SK-N-SH (cell line): ENCODE results near the gene KRTAP3-3. TPM values are rescaled to one million over a fixed set of nuclear protein-coding genes. Genes with fewer than 3 reads are reported as not detected.

Source experiments
- CTCF ChIA-PET: fragments of 300-600, 350-600 bp; formaldehyde crosslinking; extraction: SDS; loops from one replicate; lab custom pipeline; 2021; lab: Yijun Ruan, JAX
- POLR2A ChIA-PET: fragments of 350-600 bp; sonication (Branson Sonifier 250); formaldehyde crosslinking; extraction: SDS; loops from one replicate; lab custom pipeline; 2020; ENCODE audit warnings: antibody characterized with exemption, inconsistent platforms; lab: Yijun Ruan, JAX
- DNase-seq: peaks from one replicate; pipeline ENCODE4 v3.0.0; 2012
- H2AFZ ChIP-seq: fragments of 200-600 bp; sonication (generic); 2 replicates; pipeline ENCODE4 v1.8.1; 2016; ENCODE audit warnings: antibody characterized with exemption, mild to moderate bottlenecking, low read depth
- H3F3A ChIP-seq: fragments of 200-600 bp; sonication (generic); replicated peaks from 2 replicates; pipeline ENCODE3; 2016; ENCODE audit warnings: antibody characterized with exemption, mild to moderate bottlenecking; ENCODE audit not compliant: insufficient read depth
- H3K27ac ChIP-seq, 2 experiments: fragments of 200-500 bp in 1 of 2; fragments of 200-600 bp in 1 of 2; sonication (Bioruptor generic) in 1 of 2; sonication (generic), shearing (Covaris generic) in 1 of 2; 2 replicates each; pipeline versions ENCODE4 v1.5.1 to v1.6.1; 2014 to 2016; ENCODE audit warnings: low read depth in 2 of 2, inconsistent platforms in 1 of 2, low read length in 1 of 2, mild to moderate bottlenecking in 1 of 2, mixed read lengths in 1 of 2
- H3K27me3 ChIP-seq: fragments of 200-600 bp; sonication (generic), shearing (Covaris generic); 2 replicates; pipeline ENCODE4 v1.6.1; 2016; ENCODE audit warnings: mixed run types; ENCODE audit not compliant: insufficient read depth
- H3K36me3 ChIP-seq, 2 experiments: fragments of 200-500 bp in 1 of 2; fragments of 200-600 bp in 1 of 2; sonication (Bioruptor generic) in 1 of 2; sonication (generic) in 1 of 2; replicated peaks in 1 of 2; 2 replicates each; pipeline versions ENCODE3 to v1.5.1; 2014 to 2016; ENCODE audit warnings: low read length in 1 of 2, mild to moderate bottlenecking in 1 of 2; ENCODE audit not compliant: insufficient read depth in 2 of 2, control insufficient read depth in 1 of 2
- H3K4me1 ChIP-seq, 2 experiments: fragments of 200-500 bp in 1 of 2; fragments of 200-600 bp in 1 of 2; sonication (Bioruptor generic) in 1 of 2; sonication (generic), shearing (Covaris generic) in 1 of 2; 2 replicates each; pipeline versions ENCODE4 v1.5.1 to v1.6.1; 2014 to 2016; ENCODE audit warnings: low read depth in 1 of 2, low read length in 1 of 2, mixed run types in 1 of 2; ENCODE audit not compliant: insufficient read depth in 2 of 2, control insufficient read depth in 1 of 2
- H3K4me2 ChIP-seq: fragments of 200-600 bp; sonication (generic), shearing (Covaris generic); 2 replicates; pipeline ENCODE4 v1.6.1; 2017; ENCODE audit warnings: mixed run types
- H3K4me3 ChIP-seq, 2 experiments: fragments of 200-500 bp in 1 of 2; fragments of 200-600 bp in 1 of 2; sonication (Bioruptor generic) in 1 of 2; sonication (generic), shearing (Covaris generic) in 1 of 2; 2 replicates each; pipeline versions ENCODE4 v1.5.1 to v1.8.1; 2014 to 2016; ENCODE audit warnings: low read depth in 2 of 2, inconsistent platforms in 1 of 2, low read length in 1 of 2, mild to moderate bottlenecking in 1 of 2, mixed read lengths in 1 of 2, moderate library complexity in 1 of 2
- H3K79me2 ChIP-seq: fragments of 200-600 bp; sonication (generic); 2 replicates; pipeline ENCODE4 v1.8.1; 2017; ENCODE audit warnings: mild to moderate bottlenecking; ENCODE audit not compliant: insufficient read depth
- H3K9ac ChIP-seq: fragments of 200-600 bp; sonication (generic); 2 replicates; pipeline ENCODE4 v1.6.1; 2017; ENCODE audit warnings: mixed run types
- H3K9me2 ChIP-seq: fragments of 200-600 bp; sonication (generic); 2 replicates; pipeline ENCODE4 v1.6.1; 2017; ENCODE audit warnings: mixed run types
- H3K9me3 ChIP-seq: fragments of 200-600 bp; sonication (generic); 2 replicates; pipeline ENCODE4 v1.6.1; 2017; ENCODE audit warnings: mixed run types, mild to moderate bottlenecking, moderate library complexity
- H4K20me1 ChIP-seq: fragments of 200-600 bp; sonication (generic); 2 replicates; pipeline ENCODE4 v1.6.1; 2017; ENCODE audit warnings: mild to moderate bottlenecking, mixed run types; ENCODE audit not compliant: insufficient read depth
- CHD2 ChIP-seq: fragments of 150-350 bp; IDR thresholded peaks from 2 replicates; pipeline ENCODE4 v1.6.1; 2018; ENCODE audit warnings: low read length; ENCODE audit not compliant: partially characterized antibody
- ELF1 ChIP-seq: IDR thresholded peaks from 2 replicates; pipeline ENCODE4 v1.4.0; 2012
- FOXM1 ChIP-seq: IDR thresholded peaks from 2 replicates; pipeline ENCODE4 v1.4.0; 2012; ENCODE audit warnings: low read depth, mild to moderate bottlenecking
- GABPA ChIP-seq: IDR thresholded peaks from 2 replicates; pipeline ENCODE4 v1.4.0; 2012; ENCODE audit warnings: low read depth, mild to moderate bottlenecking
- GATA2 ChIP-seq: sonication (generic); formaldehyde crosslinking; IDR thresholded peaks from 2 replicates; pipeline ENCODE4 v1.5.0; 2020; ENCODE audit warnings: mild to moderate bottlenecking, missing genetic modification reagents
- RCOR1 ChIP-seq: fragments of 150-350 bp; IDR thresholded peaks from 2 replicates; pipeline ENCODE4 v1.6.1; 2017; ENCODE audit warnings: antibody characterized with exemption, low read length
- RXRA ChIP-seq: IDR thresholded peaks from 2 replicates; pipeline ENCODE4 v1.4.0; 2012; ENCODE audit warnings: low read depth, mild to moderate bottlenecking, borderline replicate concordance
- TCF12 ChIP-seq: IDR thresholded peaks from 2 replicates; pipeline ENCODE4 v1.4.0; 2012
- whole genome bisulfite sequencing: methylation state at CpG from one replicate; pipeline ENCODE4 v1.1.6; 2017; ENCODE audit warnings: low lambda C conversion rate; 5-methylcytosine and 5-hydroxymethylcytosine counted together
- polyA plus RNA-seq, 3 experiments: library from polyadenylated mRNA; depleted of rRNA; stranded (reverse); fragments of >200 nt; gene quantifications; 2 replicates each; pipeline ENCODE4 v1.2.3, GENCODE V29; 2012
- small RNA-seq, 7 experiments: library from RNA; depleted of rRNA; stranded (forward); fragments of <200 nt; gene quantifications; one replicate each; pipeline ENCODE3, GENCODE V24; 2012
- TF ChIP-seq, protein P1 (sequence below): IDR thresholded peaks from 2 replicates; pipeline ENCODE4 v1.6.1; 2012; ENCODE audit warnings: mild to moderate bottlenecking, low read depth, low read length, moderate library complexity
- TF ChIP-seq, protein P2 (sequence below): fragments of 200-600 bp; sonication (generic); IDR thresholded peaks from 2 replicates; pipeline ENCODE4 v1.6.1; 2017; ENCODE audit warnings: antibody characterized with exemption, mild to moderate bottlenecking, moderate library complexity

KRTAP3-3 gene
- polyA plus RNA-seq, 1 of the 3 experiments (the other 2 are of a cell fraction): not detected

GRCh38 chr17:40945414-40945813, 48.5 kb downstream of the KRTAP3-3 start (continued):
- TF ChIP-seq, protein P1, sequence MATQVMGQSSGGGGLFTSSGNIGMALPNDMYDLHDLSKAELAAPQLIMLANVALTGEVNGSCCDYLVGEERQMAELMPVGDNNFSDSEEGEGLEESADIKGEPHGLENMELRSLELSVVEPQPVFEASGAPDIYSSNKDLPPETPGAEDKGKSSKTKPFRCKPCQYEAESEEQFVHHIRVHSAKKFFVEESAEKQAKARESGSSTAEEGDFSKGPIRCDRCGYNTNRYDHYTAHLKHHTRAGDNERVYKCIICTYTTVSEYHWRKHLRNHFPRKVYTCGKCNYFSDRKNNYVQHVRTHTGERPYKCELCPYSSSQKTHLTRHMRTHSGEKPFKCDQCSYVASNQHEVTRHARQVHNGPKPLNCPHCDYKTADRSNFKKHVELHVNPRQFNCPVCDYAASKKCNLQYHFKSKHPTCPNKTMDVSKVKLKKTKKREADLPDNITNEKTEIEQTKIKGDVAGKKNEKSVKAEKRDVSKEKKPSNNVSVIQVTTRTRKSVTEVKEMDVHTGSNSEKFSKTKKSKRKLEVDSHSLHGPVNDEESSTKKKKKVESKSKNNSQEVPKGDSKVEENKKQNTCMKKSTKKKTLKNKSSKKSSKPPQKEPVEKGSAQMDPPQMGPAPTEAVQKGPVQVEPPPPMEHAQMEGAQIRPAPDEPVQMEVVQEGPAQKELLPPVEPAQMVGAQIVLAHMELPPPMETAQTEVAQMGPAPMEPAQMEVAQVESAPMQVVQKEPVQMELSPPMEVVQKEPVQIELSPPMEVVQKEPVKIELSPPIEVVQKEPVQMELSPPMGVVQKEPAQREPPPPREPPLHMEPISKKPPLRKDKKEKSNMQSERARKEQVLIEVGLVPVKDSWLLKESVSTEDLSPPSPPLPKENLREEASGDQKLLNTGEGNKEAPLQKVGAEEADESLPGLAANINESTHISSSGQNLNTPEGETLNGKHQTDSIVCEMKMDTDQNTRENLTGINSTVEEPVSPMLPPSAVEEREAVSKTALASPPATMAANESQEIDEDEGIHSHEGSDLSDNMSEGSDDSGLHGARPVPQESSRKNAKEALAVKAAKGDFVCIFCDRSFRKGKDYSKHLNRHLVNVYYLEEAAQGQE: no peak
- TF ChIP-seq RCOR1: no peak
- TF ChIP-seq GATA2 (CRISPR knock-in tag): no peak
- no peak for TF ChIP-seq FOXM1

DNA sequence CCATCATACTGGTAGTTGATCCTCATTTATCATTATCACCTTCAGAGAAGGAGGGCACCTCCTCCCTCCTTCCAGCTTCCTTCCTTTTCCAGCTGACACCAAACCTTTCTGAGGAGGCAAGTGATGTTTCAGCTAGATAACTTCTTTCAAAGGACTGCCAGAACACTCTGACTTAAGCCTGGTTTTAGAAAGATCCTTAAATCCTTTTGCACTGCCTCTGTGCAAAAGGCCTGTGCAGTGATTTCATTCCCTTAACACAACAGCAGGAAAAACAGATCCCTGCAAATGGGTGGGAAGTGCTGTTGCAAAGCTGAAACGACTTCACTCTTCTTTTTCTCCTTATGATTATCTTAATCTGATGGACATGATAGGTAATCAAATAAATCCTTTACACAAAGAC, 49.4 kb downstream of the KRTAP3-3 start:
- H3K79me2 ChIP-seq: no peaks in the 10 kb centered on the region
- WGBS: 6% methylated on average over 1 of the region's 1 CpG
- no peak for TF ChIP-seq TCF12
- TF ChIP-seq, protein P2, sequence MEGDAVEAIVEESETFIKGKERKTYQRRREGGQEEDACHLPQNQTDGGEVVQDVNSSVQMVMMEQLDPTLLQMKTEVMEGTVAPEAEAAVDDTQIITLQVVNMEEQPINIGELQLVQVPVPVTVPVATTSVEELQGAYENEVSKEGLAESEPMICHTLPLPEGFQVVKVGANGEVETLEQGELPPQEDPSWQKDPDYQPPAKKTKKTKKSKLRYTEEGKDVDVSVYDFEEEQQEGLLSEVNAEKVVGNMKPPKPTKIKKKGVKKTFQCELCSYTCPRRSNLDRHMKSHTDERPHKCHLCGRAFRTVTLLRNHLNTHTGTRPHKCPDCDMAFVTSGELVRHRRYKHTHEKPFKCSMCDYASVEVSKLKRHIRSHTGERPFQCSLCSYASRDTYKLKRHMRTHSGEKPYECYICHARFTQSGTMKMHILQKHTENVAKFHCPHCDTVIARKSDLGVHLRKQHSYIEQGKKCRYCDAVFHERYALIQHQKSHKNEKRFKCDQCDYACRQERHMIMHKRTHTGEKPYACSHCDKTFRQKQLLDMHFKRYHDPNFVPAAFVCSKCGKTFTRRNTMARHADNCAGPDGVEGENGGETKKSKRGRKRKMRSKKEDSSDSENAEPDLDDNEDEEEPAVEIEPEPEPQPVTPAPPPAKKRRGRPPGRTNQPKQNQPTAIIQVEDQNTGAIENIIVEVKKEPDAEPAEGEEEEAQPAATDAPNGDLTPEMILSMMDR: no peak
- no peak for TF ChIP-seq ELF1
- no peak for TF ChIP-seq GABPA
- no peak for TF ChIP-seq RXRA
- no peak for TF ChIP-seq CHD2
- TF ChIP-seq, all 33 proteins: peak for 0
- Histone ChIP-seq H3K9me2 (no peaks in the 10 kb centered on the region), H2AFZ (no peak overlapping the region), H3K27ac (no peak overlapping the region), H3K9me3 (no peaks in the 10 kb centered on the region), H3F3A (no peaks in the 10 kb centered on the region), H3K36me3 (no peaks in the 10 kb centered on the region), H3K4me3 (no peak overlapping the region), H3K9ac (no peak overlapping the region), H3K27me3 (peaks cover 68% of the 10 kb centered on the region; the same call in 1 of the 2 replicates), H4K20me1 (no peaks in the 10 kb centered on the region), H3K4me1 (no peaks in the 10 kb centered on the region), H3K4me2 (no peak overlapping the region)
- CTCF ChIA-PET: interaction anchor here (0.9 to 1.7 kb wide), 2 partner anchors 19 to 718 kb away, joined by 3 to 4 read pairs; no protein-coding TSS in a partner anchor
- POLR2A ChIA-PET: no interaction called here
- DNase-seq: no peak

Small RNAs within 50 kb of the gene (small RNA-seq; reads per million reads assigned to genes)
- gene KRTAP3-4P: 0 reads per million in 7 experiments

Other genes starting within 250 kb of the KRTAP3-3 start
- gene KRT25, start 238.8 kb downstream of the KRTAP3-3 start, polyA plus RNA-seq (2012; rRNA removed): not detected in 2 replicates
- not detected in 2 replicates for gene KRT26, start 222.0 kb downstream of the KRTAP3-3 start, polyA plus RNA-seq (2012; rRNA removed)
- not detected in 2 replicates for gene KRT27, start 211.6 kb downstream of the KRTAP3-3 start, polyA plus RNA-seq (2012; rRNA removed)
- not detected in 2 replicates for gene KRT28, start 194.2 kb downstream of the KRTAP3-3 start, polyA plus RNA-seq (2012; rRNA removed)
- gene KRT10, start 171.6 kb downstream of the KRTAP3-3 start, polyA plus RNA-seq (2012; rRNA removed): 17.1 and 31.6 TPM in 2 replicates
- not detected in 2 replicates for gene KRT12, start 126.9 kb downstream of the KRTAP3-3 start, polyA plus RNA-seq (2012; rRNA removed)
- not detected in 2 replicates for gene KRT20, start 108.9 kb downstream of the KRTAP3-3 start, polyA plus RNA-seq (2012; rRNA removed)
- gene KRT23, start 56.5 kb downstream of the KRTAP3-3 start, polyA plus RNA-seq (2012; rRNA removed): not detected in 2 replicates
- gene KRT39, start 27.2 kb downstream of the KRTAP3-3 start, polyA plus RNA-seq (2012; rRNA removed): not detected in 2 replicates
- gene KRT40, start 9.8 kb downstream of the KRTAP3-3 start, polyA plus RNA-seq (2012; rRNA removed): not detected in 2 replicates
- gene KRTAP3-2, start 5.7 kb upstream of the KRTAP3-3 start, polyA plus RNA-seq (2012; rRNA removed): not detected in 2 replicates
- not detected in 2 replicates for gene KRTAP3-1, start 15.0 kb upstream of the KRTAP3-3 start, polyA plus RNA-seq (2012; rRNA removed)
- gene KRTAP1-5, start 33.0 kb upstream of the KRTAP3-3 start, polyA plus RNA-seq (2012; rRNA removed): not detected in 2 replicates
- not detected in 2 replicates for gene KRTAP1-4, start 36.0 kb upstream of the KRTAP3-3 start, polyA plus RNA-seq (2012; rRNA removed)
- not detected in 2 replicates for gene KRTAP1-3, start 40.7 kb upstream of the KRTAP3-3 start, polyA plus RNA-seq (2012; rRNA removed)
- gene KRTAP1-1, start 47.3 kb upstream of the KRTAP3-3 start, polyA plus RNA-seq (2012; rRNA removed): not detected in 2 replicates
- not detected in 2 replicates for gene KRTAP2-1, start 53.2 kb upstream of the KRTAP3-3 start, polyA plus RNA-seq (2012; rRNA removed)
- not detected in 2 replicates for gene KRTAP2-2, start 61.1 kb upstream of the KRTAP3-3 start, polyA plus RNA-seq (2012; rRNA removed)
- 0.36 and 0.39 TPM in 2 replicates for gene KRTAP2-3, start 66.0 kb upstream of the KRTAP3-3 start, polyA plus RNA-seq (2012; rRNA removed)
- not detected in 2 replicates for gene KRTAP2-4, start 71.7 kb upstream of the KRTAP3-3 start, polyA plus RNA-seq (2012; rRNA removed)
- gene KRTAP4-7, start 90.0 kb upstream of the KRTAP3-3 start, polyA plus RNA-seq (2012; rRNA removed): not detected in 2 replicates
- gene KRTAP4-8, start 104.0 kb upstream of the KRTAP3-3 start, polyA plus RNA-seq (2012; rRNA removed): not detected in 2 replicates
- gene KRTAP4-16, start 108.0 kb upstream of the KRTAP3-3 start, polyA plus RNA-seq (2012; rRNA removed): not detected in 2 replicates
- gene KRTAP4-9, start 111.2 kb upstream of the KRTAP3-3 start, polyA plus RNA-seq (2012; rRNA removed): not detected in 2 replicates
- not detected in 2 replicates for gene KRTAP4-11, start 124.2 kb upstream of the KRTAP3-3 start, polyA plus RNA-seq (2012; rRNA removed)
- not detected in 2 replicates for gene KRTAP4-12, start 130.0 kb upstream of the KRTAP3-3 start, polyA plus RNA-seq (2012; rRNA removed)
- gene KRTAP4-6, start 146.4 kb upstream of the KRTAP3-3 start, polyA plus RNA-seq (2012; rRNA removed): not detected in 2 replicates
- not detected in 2 replicates for gene KRTAP4-5, start 155.7 kb upstream of the KRTAP3-3 start, polyA plus RNA-seq (2012; rRNA removed)
- gene KRTAP4-4, start 166.6 kb upstream of the KRTAP3-3 start, polyA plus RNA-seq (2012; rRNA removed): not detected in 2 replicates
- gene KRTAP4-3, start 174.1 kb upstream of the KRTAP3-3 start, polyA plus RNA-seq (2012; rRNA removed): not detected in 2 replicates
- not detected in 2 replicates for gene KRTAP4-2, start 184.1 kb upstream of the KRTAP3-3 start, polyA plus RNA-seq (2012; rRNA removed)
- gene KRTAP4-1, start 190.7 kb upstream of the KRTAP3-3 start, polyA plus RNA-seq (2012; rRNA removed): not detected in 2 replicates
- not detected in 2 replicates for gene KRTAP9-1, start 195.7 kb upstream of the KRTAP3-3 start, polyA plus RNA-seq (2012; rRNA removed)
- not detected in 2 replicates for gene KRTAP9-2, start 232.5 kb upstream of the KRTAP3-3 start, polyA plus RNA-seq (2012; rRNA removed)
- not detected in 2 replicates for gene KRTAP9-3, start 238.3 kb upstream of the KRTAP3-3 start, polyA plus RNA-seq (2012; rRNA removed)
- not detected in 2 replicates for gene KRTAP9-8, start 243.8 kb upstream of the KRTAP3-3 start, polyA plus RNA-seq (2012; rRNA removed)